Midbrain (tissue), 1 donor: ENCODE data around the gene TFAP2E.

Experiments used
- DNase-seq: peaks from one replicate; lab custom pipeline; 2025; lab: John Stamatoyannopoulos, UW

Gene TFAP2E

DNA sequence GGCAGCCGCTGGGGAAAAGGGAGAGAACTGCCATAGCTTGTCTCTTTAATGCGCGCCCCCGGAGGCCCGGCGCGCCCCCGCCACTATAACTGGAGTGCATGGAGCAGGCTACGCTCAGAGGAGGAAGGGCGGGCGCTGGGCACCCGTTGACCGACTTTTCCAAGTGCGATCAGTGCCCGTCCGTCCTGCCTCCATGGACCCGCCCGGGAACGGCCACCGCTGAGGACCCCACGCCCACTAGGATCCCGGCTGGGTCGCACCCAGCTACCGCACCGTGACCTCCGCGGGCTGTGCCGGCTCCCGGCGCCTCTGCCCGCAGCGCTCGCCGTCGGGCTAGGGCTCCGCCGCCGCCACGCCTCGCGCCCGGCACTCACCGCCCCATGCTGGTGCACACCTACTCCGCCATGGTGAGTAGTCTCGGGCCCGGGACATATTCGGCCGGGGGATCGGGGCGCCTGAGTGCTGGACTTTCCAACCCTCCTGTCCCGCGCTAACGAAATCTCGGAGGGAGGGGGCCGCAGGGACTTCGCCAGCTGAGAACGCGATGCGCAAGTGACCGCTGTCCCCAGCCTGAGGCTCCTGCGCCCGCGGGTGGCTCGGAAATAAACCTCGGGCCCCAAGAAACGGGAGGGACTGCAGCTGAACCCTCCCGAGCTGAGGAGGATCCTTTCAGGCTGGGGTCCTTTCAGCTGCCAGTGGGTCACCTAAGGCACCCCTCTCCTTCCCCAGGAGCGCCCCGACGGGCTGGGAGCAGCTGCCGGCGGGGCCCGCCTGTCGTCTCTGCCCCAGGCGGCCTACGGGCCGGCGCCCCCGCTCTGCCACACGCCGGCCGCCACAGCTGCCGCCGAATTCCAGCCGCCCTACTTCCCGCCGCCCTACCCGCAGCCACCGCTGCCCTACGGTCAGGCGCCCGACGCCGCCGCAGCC is at the start of gene TFAP2E:
TFAP2E (plus strand) TSS at position 117 of the 927 bp plus-strand sequence; CDS start at position 381, 264 bp downstream.
- peak; percentile 55 for DNase-seq

DNA sequence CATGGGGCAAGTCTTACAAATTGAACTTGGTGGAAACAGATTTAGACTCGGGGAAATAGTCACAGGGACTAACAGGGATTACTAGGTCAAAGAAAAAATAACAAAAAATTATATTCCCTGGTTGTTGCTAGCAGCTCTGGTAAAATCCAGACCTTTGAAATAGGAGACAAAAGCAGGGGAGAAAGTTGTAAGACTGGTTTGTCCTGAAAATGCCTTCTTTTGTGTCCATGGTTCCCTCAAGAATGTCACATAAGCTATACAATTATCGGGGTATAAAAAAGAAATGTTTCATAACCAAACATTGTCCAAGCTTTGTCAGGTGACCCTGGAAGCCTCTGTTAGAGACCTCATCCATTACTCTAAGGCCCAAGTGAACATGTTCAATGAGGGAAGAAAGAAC is 49.0 kb upstream of the TFAP2E start:
- no peak for DNase-seq

DNA sequence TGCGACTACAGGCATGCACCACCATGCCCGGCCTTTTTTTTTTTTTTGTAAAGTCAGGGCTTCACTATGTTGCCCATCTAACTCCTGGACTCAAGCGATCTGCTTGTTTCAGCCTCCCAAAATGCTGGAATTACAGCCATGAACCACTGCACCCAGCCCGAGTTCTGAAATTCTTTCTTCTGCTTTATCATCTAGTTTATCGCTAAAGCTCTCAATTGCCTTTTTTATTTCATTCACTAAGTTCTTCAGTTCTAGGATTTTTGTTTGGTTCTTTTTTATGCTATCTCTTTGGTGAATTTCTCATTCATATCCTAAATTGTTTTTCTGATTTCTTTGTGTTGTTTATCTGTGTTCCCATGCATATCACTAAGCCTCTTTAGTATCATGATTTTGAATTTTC is 42.9 kb upstream of the TFAP2E start:
- DNase-seq, result no peak

DNA sequence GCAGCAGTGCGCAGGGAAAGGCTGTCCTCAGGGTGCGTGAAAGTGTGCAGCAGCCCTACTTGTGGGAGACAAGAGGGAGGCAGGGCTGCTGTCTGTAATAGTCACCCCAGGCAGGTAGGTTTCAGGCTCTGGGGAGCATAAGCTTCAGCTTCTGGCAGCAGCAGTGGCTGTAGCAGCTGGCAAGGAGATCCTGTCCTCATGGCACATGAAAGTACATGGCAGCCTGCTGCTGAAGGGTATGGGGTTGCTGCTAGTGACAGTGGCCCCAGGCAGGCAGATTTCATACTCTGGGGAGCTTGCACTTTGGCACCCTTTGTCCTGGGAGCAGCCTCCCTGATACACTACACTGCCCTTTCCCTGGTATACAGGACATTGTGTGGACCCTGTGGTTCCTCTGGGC is 42.2 kb upstream of the TFAP2E start:
- DNase-seq, result no peak

DNA sequence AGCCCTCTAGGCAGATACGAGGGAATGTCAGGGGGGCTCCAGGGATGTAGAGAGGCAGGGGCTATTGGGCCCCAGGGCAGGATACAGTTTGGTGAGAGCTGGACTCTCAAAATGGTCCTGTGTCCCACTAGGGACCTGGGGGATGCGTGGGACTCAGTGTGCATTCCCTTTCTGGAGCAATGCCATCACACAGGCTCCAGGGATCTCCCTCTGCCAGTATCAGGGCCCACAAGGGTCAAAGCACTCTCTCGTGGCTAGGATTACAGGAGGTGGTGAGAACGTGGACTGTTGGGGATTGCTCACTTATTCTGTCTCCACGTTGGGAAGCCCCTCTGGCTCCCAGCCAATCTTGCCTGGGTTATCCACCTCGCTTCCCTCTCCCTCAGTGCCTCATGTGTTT is 41.7 kb upstream of the TFAP2E start:
- no peak for DNase-seq

DNA sequence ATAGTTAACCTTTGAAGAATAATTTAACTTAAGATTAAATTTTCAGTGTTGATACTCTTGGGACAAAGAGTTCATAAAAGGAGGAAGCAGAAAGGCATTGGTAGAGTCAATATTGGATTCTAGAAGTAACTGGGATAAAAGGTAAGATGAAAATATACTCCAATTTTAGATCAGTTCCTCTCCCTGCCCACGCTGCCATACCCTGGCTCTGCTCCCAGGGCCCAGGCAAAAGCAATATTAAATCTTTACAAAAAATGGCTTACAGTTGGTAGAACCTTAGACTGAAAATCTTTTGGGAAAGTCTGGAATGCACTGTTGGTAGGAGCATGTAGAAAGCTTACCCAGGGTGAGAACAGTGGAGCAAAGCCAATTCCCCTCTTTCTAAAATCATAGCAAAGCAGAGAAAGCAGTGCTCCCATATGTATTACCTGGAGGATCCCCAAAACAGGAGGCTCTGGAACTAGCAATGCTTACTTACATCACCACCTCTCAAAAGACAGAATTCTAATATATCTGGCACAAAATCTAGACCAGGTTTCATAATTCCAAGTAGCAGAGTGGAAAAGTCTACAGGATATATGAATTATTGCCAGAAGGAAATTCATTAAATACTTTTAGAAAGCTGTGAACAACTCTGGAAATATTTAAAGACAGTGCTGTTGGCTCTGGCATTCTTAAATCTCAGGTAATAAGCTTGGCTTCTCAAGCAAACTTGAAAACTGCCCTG is 40.5 kb upstream of the TFAP2E start:
- no peak for DNase-seq

DNA sequence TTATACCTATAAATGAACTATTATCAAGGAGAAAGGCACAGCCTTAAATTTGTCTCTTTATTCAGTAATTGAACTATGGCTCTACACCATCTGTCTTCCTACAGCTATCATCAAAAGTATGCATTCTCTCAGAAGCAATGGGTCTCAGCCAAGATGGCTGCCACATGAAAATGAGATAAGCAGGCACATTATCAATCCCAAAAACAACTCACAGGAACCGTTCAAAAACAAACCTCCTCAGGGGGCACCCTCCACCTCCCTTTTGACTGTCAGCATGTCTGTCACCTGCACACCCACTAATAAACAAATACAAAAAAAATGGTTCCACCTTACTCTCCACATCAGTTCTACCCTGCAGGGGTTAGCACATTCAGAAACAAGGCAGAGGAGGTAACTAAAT is 39.5 kb upstream of the TFAP2E start:
- DNase-seq, result no peak

DNA sequence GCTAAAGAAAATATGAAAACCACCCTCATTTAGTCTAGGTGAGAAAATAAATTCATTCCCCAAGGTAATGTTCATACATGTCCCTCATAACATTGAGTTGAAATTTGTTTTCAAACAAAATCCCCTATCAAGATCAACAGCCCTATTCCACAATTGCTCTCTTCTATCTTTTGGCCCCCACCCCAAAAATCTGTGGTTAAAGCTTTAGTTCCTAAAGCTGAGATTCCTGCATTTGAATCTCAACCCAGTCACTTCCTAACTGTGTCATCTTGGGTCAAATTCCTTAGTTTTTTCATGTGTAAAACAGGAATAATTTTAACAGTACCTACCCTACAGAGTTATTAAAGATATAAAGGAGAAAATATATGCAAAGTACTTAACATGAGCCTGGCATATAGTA is 37.9 kb upstream of the TFAP2E start:
- no peak for DNase-seq

DNA sequence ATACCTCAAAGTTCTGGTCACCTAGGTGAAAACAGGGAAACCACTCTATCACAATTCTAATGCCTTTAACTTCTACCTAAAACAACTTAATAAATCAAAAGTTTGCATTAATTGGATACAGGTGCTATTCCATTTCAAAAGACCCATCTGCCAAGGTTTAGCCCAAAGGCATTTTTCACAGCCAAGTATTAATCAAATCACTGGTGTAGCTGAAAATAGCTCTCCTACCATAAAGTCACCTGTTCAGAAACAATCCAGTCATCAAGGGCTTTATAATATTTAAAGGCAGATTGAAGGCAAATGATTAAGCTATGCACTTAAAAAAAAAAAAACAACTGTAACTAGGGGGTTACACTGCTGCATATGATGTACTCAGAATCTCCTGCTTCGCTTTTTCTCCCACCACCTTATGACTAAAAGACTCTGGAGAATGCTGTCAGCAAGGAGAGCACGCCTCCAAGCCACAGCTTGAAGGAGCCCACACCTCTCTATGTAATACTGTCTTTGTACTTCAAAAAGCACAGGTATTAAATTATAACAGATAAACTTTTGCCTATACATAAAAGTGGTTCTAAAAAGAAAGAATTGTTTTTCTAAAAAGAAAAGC is 36.5 kb upstream of the TFAP2E start:
- no peak for DNase-seq

DNA sequence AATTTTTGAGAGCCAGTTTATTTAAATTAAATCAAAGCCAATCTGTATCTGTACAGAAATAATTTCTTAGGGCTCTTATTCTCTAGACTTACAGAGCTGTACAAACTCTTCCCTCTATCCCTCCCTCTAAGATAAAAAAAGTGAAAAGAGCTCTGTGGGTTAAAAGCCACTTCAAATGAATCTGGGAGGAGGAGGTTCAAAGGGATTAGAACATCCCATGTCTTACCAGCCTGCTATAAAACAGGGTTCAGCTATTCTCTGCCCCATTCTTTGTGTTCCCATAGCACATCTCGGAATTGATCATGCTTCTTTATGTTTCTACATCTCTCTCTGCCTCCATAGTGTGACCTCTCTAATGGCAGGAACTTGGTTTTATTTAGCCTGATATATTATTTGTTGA is 35.3 kb upstream of the TFAP2E start:
- DNase-seq, result no peak

DNA sequence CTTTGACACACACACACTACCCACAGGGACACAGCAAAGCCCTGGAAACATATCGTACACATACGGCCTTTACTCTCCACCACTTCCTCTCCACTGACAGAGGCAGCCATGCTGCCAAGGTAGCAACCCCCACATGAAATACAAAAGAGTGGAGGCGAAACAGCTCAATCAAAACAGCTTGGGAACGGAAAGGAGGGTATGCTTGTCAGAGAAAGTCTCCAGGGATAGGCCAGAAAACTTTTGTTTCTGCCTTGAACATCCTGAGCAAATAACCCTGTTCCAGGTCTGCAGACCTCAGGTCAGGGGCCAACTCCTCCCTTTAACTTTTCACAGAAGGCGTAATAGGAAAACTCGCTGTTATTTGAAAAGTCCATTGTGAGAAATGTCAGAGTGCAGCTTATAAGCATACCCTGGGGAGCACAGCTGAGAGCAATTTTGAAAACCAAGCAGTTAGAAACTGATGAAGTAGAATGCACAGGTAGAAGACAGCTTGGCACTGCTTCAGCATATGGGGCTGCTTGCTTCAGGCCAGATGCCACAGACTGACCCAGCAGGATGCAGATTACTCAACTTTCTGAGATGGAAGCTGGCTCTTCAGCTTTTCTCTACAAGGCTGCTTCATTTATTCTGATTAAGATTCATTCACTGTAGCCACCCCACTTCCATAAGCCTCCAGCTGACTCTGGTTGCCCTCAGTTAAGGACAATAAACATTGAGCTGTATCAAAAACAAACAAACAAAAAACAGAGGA is 33.9 kb upstream of the TFAP2E start:
- no peak for DNase-seq

DNA sequence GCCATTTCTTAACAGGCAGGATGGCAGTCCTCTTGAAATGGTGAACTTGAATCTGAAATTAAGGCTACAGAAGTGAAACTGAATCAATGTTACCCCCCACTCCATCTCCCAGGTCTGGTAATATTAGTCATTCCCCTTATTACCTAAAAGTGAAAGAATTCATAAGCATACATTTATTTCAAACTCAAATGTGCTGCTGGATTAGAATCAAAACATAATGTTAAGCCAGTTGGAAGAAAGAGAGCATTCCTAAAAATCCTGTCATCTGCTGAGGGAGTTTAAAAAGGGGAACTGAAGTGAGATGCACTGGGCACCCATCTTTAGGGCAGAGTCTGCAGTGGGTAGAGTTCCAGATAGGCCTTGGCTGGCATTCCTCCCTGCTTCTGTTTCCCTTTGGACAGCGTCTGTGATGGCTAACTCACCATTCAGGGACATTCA is 33.3 kb upstream of the TFAP2E start:
- DNase-seq, result peak; percentile 23

DNA sequence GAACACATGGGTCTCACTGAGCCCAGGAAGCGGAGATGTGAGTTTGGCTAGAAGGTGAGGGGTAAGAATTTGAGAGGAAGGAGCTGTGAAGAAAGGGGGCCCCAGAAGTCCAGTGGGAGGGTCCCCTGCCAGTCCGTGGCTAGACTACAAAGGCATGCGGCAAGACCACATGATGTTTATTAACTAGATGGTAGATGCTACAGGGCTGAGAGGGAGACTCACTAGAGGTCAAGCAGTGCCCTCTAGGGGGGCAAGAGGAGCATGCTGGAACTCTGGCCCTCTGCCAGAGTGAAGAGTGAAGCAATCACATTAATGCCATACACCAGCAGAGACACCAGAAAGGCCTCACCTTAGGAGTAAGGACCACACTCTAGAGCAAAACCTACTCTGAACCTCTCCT is 28.1 kb upstream of the TFAP2E start:
- DNase-seq, result peak; percentile 50

DNA sequence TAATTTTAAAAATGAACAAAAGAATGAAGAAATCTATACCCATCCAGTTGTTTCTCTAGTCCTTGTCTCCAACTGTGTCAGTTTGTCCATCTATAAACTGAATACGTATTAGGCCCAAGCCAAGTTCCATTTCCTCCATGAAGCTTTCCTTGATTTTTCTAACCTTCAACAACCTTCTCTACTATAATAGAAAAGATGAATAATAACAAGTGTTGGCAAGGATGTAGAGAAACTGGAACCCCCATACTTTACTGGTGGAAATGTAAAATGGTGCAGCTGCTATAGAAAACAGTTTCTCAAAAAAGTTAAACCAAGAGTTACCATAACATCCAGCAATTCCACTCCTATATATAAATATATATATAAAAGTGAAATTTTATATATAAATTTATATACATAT is 26.5 kb upstream of the TFAP2E start:
- no peak for DNase-seq

DNA sequence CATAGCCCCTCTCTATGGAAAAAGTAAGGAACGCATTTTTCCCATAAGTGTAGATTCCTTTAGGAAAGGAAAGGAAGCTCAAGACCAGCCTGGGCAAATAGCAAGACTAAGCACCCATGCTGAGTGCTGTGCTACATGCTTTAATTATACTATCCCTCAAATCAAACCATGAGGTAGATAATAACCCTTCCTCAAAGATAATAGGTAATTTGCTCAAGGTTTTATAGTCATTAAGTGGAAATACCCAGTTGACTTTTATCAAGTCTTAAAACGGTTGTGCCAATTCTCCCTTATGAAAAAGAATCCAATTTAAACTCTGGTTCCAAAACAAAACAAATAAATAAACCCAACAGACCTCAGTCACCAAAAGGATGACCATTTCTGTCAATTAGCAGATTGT is 19.3 kb upstream of the TFAP2E start:
- DNase-seq, result no peak

DNA sequence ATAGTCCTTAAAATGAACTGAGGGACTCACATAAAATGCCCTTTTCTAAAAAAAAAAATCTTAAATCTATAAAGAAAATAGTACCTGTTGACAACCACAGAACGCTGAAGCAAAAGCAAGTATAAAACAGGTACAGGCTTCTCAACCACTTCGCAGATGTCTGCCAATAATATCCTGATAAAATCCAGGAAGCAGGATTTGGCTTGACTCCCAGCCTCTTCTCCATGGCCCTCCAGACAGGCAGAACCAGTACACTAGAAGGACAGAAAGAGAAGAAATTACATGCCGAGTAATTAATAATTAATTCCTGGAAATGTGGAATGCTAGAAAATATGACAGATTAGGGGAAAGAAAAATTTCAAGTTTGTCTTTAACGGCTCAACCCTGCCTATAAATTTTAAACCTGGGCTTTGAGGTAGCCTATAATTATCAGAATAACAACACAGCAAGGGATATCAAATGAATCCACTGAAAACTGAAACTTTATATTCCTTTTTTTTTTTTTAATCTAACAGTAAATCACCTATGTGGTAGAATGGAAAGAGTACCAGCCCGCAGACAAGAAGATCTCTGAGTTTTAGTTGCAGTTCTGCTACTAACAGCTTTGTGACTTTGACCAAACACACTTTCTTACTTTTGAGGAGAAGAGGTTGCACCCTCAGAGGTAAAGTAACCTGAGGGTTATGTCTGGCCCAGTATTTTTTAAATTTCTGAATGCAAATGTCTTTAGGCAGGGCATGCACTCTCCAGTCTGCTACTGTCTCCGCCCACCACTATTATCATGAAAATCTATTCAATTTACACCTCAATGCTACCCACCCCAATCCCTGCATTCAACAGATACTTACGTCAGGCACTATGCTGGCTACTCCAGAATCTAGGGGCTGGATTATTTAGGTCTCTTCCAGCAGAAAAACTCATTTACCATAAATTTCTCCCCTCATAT is 18.6 kb upstream of the TFAP2E start:
- no peak for DNase-seq

DNA sequence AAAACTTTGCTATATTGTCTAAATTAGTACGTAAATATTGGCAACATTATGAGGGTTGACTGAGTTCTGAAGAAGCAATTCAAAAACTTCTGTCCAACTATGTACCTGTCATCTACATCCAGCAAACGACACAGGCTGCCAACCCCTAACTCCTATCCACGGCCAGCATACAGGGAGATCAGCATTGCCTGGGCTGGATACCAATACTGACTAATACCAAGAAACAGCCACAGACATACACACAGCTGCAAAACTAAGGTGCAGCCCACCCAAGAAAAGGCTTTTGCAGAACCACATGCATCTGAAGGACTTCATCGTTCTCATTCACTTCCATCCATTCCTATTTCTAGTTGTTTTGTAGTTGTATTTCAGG is 17.9 kb upstream of the TFAP2E start:
- no peak for DNase-seq

DNA sequence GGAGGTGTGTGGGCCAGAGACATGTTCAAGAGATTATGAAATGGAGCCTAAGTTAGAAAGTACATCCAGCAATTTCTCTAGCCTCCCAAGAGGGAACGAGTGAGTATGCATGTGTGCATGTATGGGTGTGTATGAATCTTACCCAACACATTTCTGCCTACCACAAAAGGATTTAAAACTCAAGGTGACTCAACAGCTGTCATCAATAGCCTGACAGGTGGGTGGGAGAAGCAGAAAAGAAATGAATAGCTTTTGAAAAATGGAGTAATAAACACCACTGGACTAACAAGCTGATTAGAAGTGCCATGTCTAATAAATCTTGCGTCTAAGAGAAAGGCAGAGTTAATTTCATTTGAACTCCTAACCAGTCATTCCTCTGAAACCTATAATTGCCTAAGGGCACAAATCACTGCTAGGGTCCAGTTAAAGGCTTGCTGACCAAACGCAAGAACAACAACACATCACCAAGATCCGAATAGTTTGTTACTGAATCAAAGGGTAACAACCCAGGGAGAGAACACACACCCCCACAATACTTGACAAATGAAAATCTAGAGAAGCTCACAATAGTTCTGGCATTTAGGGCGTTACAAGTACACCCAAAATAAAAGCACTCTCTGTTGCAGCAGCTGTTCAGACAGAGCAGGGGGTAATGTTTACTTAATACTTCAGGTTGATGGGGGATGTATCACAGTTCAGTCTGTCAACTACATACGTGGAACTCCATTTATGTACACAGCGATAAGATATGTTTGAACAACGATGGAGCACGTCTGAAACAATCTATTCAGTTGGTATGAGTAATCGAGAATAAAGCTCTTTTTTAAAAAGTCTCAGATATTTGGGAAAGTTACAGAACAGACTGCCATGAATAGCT is 17.3 kb upstream of the TFAP2E start:
- DNase-seq, result no peak

DNA sequence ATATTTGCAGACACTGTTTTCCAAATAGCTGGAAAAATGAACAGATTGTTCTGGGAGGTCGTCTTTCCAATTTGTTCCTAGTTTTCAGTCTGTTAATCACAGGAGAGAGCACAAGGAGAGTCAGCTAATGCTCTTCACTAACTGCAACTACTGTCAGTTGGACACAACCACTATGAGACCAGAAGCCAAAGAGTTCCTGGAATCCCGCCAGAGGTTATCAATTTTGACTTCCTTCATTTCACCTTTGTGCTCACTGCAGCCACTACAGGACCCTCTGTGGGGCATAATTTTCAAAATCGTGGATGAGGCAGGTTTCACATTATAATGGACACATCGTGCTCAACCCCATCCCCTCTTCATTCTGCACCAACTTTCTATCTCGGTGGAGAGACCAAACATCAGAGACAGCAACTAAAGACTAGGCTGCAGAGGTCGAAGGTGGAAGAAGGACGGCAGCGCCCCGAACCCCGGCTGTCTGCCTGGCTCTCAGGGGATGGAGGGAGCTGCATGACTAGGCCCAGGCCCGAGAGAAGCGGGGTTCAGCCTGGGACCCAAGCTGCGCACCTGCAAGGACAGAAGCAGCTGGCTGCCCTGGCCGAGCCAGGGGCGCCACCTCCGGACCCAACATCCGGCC is 16.5 kb upstream of the TFAP2E start:
- DNase-seq, result no peak
